Progenitor cell of endocrine pancreas (in vitro differentiated cells): Measurements from ENCODE around the gene HSPB6. TPM values are rescaled to one million over a fixed set of nuclear protein-coding genes. Genes with fewer than 3 reads are reported as not detected.
A peak's percentile ranks its signal among the peaks of the same experiment; 100 is the strongest.

Experiments
- DNase-seq: peaks from one replicate; pipeline ENCODE4 v3.0.0; 2021; ENCODE audit warnings: low spot score; ENCODE audit not compliant: unreplicated experiment
- H3K27ac Mint-ChIP-seq: 2 replicates; pipeline ENCODE4 v1.8.0; 2021; ENCODE audit warnings: mild to moderate bottlenecking, moderate library complexity, mixed read lengths
- H3K27me3 Mint-ChIP-seq: 2 replicates; pipeline ENCODE4 v1.8.0; 2021; ENCODE audit warnings: mixed read lengths
- H3K36me3 Mint-ChIP-seq: 2 replicates; pipeline ENCODE4 v1.8.0; 2022; ENCODE audit warnings: mixed read lengths; ENCODE audit not compliant: insufficient read depth
- H3K4me1 Mint-ChIP-seq: 2 replicates; pipeline ENCODE4 v1.8.0; 2021; ENCODE audit warnings: low read depth, mixed read lengths
- H3K4me3 Mint-ChIP-seq: 2 replicates; pipeline ENCODE4 v1.8.0; 2021; ENCODE audit warnings: low read depth, mild to moderate bottlenecking, moderate library complexity, mixed read lengths
- H3K9me3 Mint-ChIP-seq: 2 replicates; pipeline ENCODE4 v1.8.0; 2021; ENCODE audit warnings: low read depth, mixed read lengths
- total RNA-seq: library from RNA; stranded (reverse); gene quantifications from 2 replicates; pipeline ENCODE4 v1.2.1, GENCODE V29; 2021
- TF ChIP-seq, protein P1 (sequence below): fragments of 200-600 bp; sonication (generic); IDR thresholded peaks from one replicate; pipeline ENCODE4 v1.5.0; 2021; ENCODE audit warnings: antibody characterized with exemption, mild to moderate bottlenecking; ENCODE audit not compliant: unreplicated experiment

The HSPB6 gene
- total RNA-seq, 1 donor from 2014 or later, result not detected

DNA sequence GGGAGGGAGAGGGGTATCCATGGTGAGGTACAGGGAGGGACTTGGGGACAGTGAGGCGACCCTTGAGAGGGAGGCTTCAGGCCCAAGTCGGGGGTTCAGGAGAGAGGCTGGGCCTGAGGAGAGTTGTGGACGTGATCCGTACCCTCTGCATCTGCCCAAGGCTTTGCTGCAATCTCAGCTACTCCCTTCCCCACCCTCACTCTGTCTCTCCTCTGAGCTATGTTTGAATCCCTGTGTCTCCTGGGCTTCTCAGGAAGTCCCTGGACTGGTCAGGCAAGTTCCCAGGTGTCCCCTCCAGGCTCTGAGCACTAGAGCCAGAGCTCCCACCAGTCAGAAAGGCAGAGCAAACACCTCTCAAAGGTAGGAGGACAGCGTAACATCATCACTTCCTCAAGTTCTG, 6.7 kb downstream of the HSPB6 start:
- Mint-ChIP-seq H3K36me3 (peaks cover 14% of the 10 kb centered on the region), H3K27me3 (peaks cover 12% of the 10 kb centered on the region), H3K4me3 (peak overlapping the region; percentile 49), H3K27ac (no peak overlapping the region), H3K4me1 (peaks cover 27% of the 10 kb centered on the region), H3K9me3 (no peaks in the 10 kb centered on the region)
- no peak for DNase-seq
- TF ChIP-seq, protein P1, sequence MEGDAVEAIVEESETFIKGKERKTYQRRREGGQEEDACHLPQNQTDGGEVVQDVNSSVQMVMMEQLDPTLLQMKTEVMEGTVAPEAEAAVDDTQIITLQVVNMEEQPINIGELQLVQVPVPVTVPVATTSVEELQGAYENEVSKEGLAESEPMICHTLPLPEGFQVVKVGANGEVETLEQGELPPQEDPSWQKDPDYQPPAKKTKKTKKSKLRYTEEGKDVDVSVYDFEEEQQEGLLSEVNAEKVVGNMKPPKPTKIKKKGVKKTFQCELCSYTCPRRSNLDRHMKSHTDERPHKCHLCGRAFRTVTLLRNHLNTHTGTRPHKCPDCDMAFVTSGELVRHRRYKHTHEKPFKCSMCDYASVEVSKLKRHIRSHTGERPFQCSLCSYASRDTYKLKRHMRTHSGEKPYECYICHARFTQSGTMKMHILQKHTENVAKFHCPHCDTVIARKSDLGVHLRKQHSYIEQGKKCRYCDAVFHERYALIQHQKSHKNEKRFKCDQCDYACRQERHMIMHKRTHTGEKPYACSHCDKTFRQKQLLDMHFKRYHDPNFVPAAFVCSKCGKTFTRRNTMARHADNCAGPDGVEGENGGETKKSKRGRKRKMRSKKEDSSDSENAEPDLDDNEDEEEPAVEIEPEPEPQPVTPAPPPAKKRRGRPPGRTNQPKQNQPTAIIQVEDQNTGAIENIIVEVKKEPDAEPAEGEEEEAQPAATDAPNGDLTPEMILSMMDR, result no peak

DNA sequence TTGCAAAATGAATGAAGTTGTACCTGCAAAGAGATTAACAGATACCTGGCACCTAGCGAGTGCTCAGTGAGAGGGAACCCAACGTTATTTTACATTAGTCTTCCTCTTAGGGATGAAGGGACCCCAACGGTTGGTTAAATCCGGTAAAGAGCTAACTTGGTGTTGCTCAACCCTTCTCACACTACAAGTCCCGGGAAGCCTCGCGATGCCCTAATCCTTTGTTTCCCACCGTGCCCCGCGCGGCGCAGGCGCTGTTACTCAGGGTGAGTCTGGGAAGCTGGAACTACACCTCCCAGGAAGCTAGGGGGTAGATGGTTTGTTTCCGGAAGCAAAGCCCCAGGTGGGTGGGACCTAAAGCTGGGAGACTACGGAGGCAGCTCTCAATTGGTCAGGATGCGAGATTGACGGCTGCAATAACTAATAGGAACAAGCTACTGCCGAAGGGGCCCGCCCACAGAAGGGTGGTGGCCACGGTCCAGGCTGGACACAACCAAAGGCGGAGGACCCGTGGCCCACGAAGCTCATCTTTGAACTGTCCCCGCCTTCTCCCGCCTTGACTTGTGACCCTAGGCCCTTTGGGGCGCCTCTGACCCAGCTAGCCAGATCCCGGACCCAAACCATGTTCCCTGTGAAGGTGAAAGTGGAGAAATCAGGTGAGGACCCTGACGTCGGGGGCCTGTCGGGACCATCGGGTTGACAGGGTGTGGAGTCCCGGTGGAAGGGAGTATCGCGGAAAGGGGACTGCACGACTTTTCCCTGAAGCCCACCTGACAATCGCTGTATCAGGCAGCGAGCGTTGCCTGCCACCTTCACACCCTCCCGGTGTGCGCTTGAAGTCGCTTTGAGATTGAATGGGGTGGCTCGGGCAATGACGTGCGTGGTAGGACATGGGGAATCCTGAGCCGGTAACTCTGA, 8.5 kb downstream of the HSPB6 start, which contains the start of gene LIN37:
Gene LIN37 (plus strand): TSS at position 471 of the 915 bp plus-strand sequence. CDS start 149 bp downstream, at position 620.
- Mint-ChIP-seq H3K4me1 (peaks cover 30% of the 10 kb centered on the region), H3K4me3 (peak within 1 kb of the TSS; percentile 98), H3K27me3 (no peaks in the 10 kb centered on the region), H3K27ac (peak within 1 kb of the TSS; percentile 90), H3K36me3 (peaks cover 4% of the 10 kb centered on the region), H3K9me3 (no peaks in the 10 kb centered on the region)
- peak; percentile 97 for DNase-seq
- TF ChIP-seq, protein P1, result no peak

DNA sequence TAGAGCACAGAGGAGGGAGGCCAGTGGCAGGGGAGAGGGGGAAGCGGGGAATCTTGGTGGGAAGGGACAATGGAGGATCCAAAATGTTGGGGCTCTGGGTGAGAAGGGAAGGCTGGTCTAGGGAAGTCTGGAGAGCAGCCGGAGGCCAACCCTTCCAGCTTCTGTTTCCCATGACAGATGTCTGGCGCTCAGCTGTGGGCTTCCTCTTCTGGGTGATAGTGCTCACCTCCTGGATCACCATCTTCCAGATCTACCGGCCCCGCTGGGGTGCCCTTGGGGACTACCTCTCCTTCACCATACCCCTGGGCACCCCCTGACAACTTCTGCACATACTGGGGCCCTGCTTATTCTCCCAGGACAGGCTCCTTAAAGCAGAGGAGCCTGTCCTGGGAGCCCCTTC, 10.3 kb downstream of the HSPB6 start:
- peaks cover 3% of the 10 kb centered on the region for H3K36me3 Mint-ChIP-seq
- no peaks in the 10 kb centered on the region for H3K9me3 Mint-ChIP-seq
- peak overlapping the region; percentile 100 for H3K27ac Mint-ChIP-seq
- H3K4me1 Mint-ChIP-seq, result peaks cover 30% of the 10 kb centered on the region
- H3K4me3 Mint-ChIP-seq, result peak overlapping the region; percentile 98
- no peak for DNase-seq
- TF ChIP-seq, protein P1, result no peak
- no peaks in the 10 kb centered on the region for H3K27me3 Mint-ChIP-seq

DNA sequence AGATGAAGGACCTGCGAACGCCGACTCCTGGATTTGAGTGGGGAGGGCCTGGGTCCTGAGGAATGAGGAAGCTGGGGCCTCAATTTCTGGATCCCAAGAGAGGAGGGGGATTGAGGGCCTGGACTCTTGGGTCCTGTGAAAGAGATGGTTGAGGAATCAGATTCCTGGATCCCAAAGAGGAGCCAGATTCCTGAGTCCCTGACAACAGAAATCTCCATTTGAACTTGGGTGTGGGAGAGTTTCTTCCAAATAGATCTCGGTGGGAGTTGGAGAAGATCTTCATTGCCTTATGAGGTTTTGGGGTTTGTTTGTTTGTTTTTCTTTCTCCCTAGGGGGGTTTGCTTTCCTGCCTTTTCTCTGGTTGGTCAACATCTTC, 10.8 kb downstream of the HSPB6 start:
- Mint-ChIP-seq H3K4me3 (peak overlapping the region; percentile 98), H3K27ac (peak overlapping the region; percentile 100), H3K27me3 (no peaks in the 10 kb centered on the region), H3K4me1 (peaks cover 30% of the 10 kb centered on the region), H3K9me3 (no peaks in the 10 kb centered on the region), H3K36me3 (peaks cover 3% of the 10 kb centered on the region)
- TF ChIP-seq, protein P1, result no peak
- no peak for DNase-seq

DNA sequence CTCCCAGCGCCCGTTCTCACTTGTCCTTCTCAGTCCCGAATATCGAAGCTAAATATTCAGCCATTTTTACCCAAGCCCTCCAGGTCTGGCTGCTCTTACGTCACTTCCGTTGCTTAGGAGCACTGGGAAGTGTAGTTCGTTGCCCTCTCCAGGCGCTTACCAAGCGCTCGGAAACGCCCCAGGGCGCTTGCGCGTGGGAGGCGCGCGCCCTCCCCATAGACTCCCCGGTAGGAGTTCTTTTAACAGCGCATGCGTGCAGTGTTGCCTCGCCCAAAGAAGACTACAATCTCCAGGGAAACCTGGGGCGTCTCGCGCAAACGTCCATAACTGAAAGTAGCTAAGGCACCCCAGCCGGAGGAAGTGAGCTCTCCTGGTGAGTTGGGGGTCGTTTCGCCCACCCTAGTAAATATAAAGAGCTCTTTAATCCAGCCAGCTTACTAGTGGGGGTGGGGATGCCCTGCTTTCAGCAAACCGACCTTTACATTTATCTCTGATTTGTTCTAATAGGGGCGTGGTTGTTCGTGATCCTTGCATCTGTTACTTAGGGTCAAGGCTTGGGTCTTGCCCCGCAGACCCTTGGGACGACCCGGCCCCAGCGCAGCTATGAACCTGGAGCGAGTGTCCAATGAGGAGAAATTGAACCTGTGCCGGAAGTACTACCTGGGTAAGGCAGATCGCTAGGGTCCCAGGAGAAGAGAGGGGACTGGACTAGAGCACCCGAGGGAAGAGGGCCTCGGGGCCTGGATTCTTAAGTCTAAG, 11.3 kb downstream of the HSPB6 start, which contains the start of the genes PSENEN and U2AF1L4:
Gene PSENEN (plus strand): TSS at position 324 of the 759 bp plus-strand sequence. CDS start 280 bp downstream, at position 604.
Gene U2AF1L4 (minus strand): TSS at position 91 of the 759 bp plus-strand sequence. CDS start 27 bp downstream, at position 64.
- Mint-ChIP-seq H3K36me3 (peaks cover 3% of the 10 kb centered on the region), H3K9me3 (no peaks in the 10 kb centered on the region), H3K4me3 (peak within 1 kb of the TSS; percentile 98), H3K4me1 (peaks cover 32% of the 10 kb centered on the region), H3K27ac (peak within 1 kb of the TSS; percentile 100), H3K27me3 (no peaks in the 10 kb centered on the region)
- TF ChIP-seq, protein P1, result no peak
- peak; percentile 93 for DNase-seq
